WERI-Rb-1 (cell line): ENCODE data around the gene YPEL2.
"Not testable (repeated sequence)": the region's sequence is repeated elsewhere in the genome, so short reads cannot be mapped to it uniquely, and the experiment has no call there.

ENCODE experiments used
- DNase-seq: peaks from one replicate; pipeline ENCODE4 v3.0.0-alpha.2; 2020
- H3K27ac ChIP-seq: fragments of 250-450 bp; sonication (Bioruptor Pico); 2 replicates; pipeline ENCODE4 v1.5.1; 2020; ENCODE audit warnings: mild to moderate bottlenecking, moderate library complexity
- H3K27me3 ChIP-seq: fragments of 250-450 bp; sonication (Bioruptor Pico); 2 replicates; pipeline ENCODE4 v1.5.1; 2021; ENCODE audit warnings: mild to moderate bottlenecking, low read depth, moderate library complexity; ENCODE audit not compliant: insufficient read depth, severe bottlenecking
- H3K36me3 ChIP-seq: fragments of 250-450 bp; sonication (Bioruptor Pico); 2 replicates; pipeline ENCODE4 v1.5.1; 2020; ENCODE audit warnings: mild to moderate bottlenecking, moderate library complexity
- H3K4me3 ChIP-seq: 2 replicates; pipeline ENCODE4 v1.5.1; 2011; ENCODE audit warnings: low read depth, mild to moderate bottlenecking, control low read depth, low read length
- H3K9me3 ChIP-seq: fragments of 250-450 bp; sonication (Bioruptor Pico); 2 replicates; pipeline ENCODE4 v1.5.1; 2021; ENCODE audit warnings: mild to moderate bottlenecking, moderate library complexity; ENCODE audit not compliant: severe bottlenecking
- TF ChIP-seq, protein P1 (sequence below): IDR thresholded peaks from 2 replicates; pipeline ENCODE4 v1.5.1; 2011; ENCODE audit warnings: low read depth, mild to moderate bottlenecking, control low read depth, inconsistent platforms, low read length

YPEL2 gene

DNA sequence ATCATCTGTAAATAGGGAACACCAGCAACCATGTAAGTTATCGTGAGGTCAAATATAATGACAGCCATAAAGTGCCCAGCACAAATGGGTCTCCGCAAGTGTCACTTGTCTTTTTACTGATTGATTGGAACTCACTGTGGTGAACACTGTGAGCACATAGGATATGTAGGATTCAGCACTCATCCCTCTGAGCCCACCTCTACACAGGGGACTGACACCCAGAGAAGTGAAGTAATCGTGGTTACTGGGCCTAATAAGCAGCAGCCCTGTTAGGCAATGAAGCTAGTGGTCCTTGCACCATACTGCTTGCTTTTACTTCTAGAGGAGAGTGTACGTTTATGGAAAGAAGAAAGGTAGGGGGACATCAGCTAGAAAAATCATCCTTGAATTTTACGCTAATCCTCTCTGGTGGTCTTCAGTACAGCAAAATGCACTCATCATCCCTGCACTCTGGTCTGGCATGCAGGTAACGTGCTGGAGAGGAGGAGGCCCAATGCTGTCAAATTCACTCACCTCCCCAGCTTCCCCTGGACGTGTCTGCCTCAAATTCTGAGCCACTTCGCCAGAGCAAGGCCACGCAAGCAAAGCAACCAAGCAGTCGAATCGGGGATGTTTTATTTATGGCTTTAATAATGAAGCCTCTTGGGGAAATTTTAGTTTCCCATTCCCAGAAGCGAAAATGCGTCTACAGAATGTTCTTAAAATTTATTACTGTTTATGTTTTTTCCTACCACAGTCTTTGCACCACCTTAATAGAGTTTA, 74.7 kb downstream of the YPEL2 start:
- Histone ChIP-seq H3K9me3 (peaks cover 4% of the 10 kb centered on the region), H3K27me3 (no peaks in the 10 kb centered on the region), H3K4me3 (no peak overlapping the region), H3K36me3 (no peaks in the 10 kb centered on the region), H3K27ac (no peak overlapping the region)
- no peak for DNase-seq
- TF ChIP-seq, protein P1, sequence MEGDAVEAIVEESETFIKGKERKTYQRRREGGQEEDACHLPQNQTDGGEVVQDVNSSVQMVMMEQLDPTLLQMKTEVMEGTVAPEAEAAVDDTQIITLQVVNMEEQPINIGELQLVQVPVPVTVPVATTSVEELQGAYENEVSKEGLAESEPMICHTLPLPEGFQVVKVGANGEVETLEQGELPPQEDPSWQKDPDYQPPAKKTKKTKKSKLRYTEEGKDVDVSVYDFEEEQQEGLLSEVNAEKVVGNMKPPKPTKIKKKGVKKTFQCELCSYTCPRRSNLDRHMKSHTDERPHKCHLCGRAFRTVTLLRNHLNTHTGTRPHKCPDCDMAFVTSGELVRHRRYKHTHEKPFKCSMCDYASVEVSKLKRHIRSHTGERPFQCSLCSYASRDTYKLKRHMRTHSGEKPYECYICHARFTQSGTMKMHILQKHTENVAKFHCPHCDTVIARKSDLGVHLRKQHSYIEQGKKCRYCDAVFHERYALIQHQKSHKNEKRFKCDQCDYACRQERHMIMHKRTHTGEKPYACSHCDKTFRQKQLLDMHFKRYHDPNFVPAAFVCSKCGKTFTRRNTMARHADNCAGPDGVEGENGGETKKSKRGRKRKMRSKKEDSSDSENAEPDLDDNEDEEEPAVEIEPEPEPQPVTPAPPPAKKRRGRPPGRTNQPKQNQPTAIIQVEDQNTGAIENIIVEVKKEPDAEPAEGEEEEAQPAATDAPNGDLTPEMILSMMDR = no peak

DNA sequence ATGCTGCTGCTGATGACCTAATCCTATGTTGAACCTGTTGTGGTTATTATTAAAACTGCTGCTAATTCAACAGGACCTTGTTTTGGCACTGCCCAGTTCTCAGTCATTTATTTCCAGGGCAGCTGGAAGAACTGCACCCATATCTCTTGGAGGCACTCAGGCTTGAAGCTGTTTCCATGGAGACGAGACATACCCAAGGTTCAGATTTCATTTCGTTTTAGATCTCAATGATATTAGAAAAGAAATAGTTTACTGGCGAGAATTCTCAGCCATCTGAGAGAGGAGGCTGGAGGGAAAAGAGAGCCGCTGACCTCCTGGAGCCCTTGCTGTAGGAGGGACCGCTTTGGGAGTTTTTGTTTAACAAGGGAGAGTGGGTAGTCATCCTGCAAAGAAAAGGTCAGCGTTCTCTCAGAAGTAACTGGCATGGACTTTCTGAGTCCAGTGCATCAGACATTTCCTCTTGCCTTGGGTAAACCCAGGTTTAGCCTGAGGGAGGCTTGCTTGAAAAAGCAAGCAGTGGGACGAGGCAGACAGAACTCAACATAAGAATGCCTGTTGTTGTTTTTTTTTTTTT, 75.4 kb downstream of the YPEL2 start:
- no peak for DNase-seq
- Histone ChIP-seq H3K36me3 (no peaks in the 10 kb centered on the region), H3K27me3 (no peaks in the 10 kb centered on the region), H3K27ac (no peak overlapping the region), H3K4me3 (no peak overlapping the region), H3K9me3 (peaks cover 4% of the 10 kb centered on the region)
- TF ChIP-seq, protein P1 = no peak

DNA sequence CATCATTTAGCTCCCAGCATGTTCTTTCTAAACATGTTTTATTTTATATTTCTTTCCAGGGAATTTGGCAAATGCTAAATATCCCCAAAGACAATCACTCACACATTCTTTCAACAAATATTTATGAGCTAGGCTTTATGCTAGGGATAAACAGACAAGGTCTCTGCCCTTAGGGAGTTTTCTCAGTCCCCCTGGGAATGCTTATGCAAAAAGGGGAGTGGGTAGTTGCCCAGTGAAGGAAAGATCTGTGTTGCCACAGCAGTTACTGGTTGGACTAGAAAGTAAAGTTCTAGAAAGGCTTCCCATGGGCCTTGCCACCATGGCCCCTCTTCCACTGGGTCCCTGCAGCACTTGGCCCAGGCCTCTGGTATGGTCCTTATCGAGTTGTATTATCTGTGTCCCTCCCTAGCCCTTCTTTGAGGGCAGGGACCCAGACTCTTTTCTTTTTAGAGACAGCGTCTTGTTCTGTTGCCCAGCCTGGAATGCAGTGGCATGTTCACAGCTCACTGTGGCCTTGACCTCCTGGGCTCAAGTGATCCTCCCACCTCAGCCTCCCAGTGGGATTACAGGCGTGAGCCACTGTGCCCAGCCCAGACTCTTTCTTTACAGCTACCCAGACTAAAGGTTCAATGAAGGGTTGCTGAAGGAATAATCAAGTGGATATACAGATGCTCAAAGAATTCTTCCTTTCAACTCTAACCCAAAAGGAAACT, 78.0 kb downstream of the YPEL2 start:
- Histone ChIP-seq H3K36me3 (no peaks in the 10 kb centered on the region), H3K27ac (no peak overlapping the region; the same call in 1 of the 2 replicates), H3K9me3 (peaks cover 4% of the 10 kb centered on the region), H3K4me3 (no peak overlapping the region), H3K27me3 (no peaks in the 10 kb centered on the region)
- no peak for DNase-seq
- TF ChIP-seq, protein P1 = no peak

DNA sequence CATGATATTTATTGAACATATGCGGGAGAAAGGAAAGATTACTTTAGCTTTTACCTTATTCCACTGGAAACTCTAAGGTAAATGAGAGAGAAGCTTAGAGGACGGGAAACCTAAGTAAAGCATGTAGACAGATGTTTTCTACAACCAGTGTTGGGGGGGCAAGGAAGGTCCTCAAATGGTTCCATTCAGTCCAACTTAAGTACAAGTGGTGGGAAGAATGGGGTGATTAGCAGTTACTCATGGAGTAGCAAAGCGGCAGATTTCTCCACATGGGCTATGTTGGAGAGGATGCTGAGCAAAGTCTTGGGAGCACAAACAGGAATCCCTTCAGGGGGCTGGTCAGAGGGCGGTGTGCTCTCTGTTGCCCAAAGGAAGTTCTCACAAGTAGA, 78.6 kb downstream of the YPEL2 start:
- DNase-seq = no peak
- H3K4me3 ChIP-seq = no peak overlapping the region
- no peak overlapping the region for H3K27ac ChIP-seq
- H3K9me3 ChIP-seq = peaks cover 4% of the 10 kb centered on the region
- H3K36me3 ChIP-seq = no peaks in the 10 kb centered on the region
- no peaks in the 10 kb centered on the region for H3K27me3 ChIP-seq
- TF ChIP-seq, protein P1 = no peak

DNA sequence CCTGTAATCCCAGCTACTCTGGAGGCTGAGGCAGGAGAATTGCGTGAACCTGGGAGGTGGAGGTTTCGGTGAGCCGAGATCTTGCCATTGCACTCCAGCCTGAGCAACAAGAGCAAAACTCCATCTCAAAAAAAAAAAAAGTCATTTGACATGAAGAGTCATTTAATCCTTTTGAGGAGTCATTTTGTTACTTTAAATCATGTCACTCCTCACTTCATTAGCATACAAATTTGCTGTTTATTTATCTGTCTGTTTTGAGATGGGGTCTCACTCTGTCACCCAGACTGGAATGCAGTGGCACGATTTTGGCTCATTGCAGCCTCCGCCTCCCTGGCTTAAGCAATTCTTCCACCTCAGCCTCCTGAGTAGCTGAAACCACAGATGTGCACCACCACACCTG, 81.0 kb downstream of the YPEL2 start:
- not testable (repeated sequence) for H3K9me3 ChIP-seq, H3K4me3 ChIP-seq, H3K36me3 ChIP-seq, H3K27ac ChIP-seq, DNase-seq, H3K27me3 ChIP-seq

DNA sequence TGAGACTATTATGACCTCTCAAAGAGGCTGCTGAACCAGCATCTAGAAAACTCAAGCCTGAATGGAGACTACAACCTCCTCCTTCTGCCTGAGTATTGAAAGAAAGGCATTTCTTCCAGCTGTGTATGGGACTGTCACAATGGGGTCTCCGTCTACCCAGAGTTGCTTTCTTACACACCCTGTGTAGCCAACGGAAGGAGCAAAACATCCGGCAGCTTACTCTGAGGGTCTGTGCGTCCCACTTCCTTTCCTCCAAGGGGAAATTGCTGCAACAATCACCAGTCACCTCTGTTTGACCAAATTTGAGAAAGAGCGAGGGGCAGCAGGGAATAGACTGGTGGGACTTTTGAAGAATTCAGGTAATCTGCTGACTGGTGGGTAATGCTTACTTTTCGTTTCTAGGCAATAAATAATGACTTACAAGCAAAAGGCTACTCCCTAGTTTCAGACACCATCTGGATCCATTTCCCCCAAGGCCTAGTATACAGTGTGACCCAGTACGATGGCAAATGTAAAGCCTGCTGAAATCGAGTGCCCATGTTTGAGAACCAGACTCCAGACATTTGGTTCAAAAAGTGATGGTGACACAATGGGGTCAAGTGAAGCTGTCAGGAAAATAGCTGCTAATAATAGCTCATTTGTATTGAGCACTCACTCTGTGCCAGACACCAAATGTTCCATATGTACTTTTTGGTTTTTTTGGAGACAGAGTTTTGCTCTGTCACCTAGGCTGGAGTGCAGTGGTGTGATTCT, 81.7 kb downstream of the YPEL2 start:
- no peak overlapping the region for H3K27ac ChIP-seq
- DNase-seq = no peak
- H3K36me3 ChIP-seq = no peaks in the 10 kb centered on the region
- H3K27me3 ChIP-seq = no peaks in the 10 kb centered on the region
- H3K9me3 ChIP-seq = peaks cover 6% of the 10 kb centered on the region
- TF ChIP-seq, protein P1 = no peak
- H3K4me3 ChIP-seq = no peak overlapping the region
